K562 (cell line): ENCODE results near the gene DRD2. TPM values are rescaled to one million over a fixed set of nuclear protein-coding genes. Genes with fewer than 3 reads are reported as not detected.

ENCODE experiments used
- ATAC-seq: fragments of 200-7000 bp; cut with Tn5 transposase; 3 replicates; pipeline ENCODE4 v1.9.1; 2020; ENCODE audit warnings: moderate library complexity
- BruUV-seq: library from RNA; stranded (reverse); fragments of 400-500 nt; replicated peaks from 2 replicates; lab custom pipeline; 2021; lab: Mats Ljungman, UMichigan
- CTCF ChIA-PET: fragments of 300-600 bp; formaldehyde crosslinking; extraction: SDS; loops from one replicate; lab custom pipeline; 2021; ENCODE audit warnings: low intra/inter-chr PET ratio; lab: Yijun Ruan, JAX
- POLR2A ChIA-PET: fragments of 300-600, 350-650 bp; sonication (Branson Sonifier 250); formaldehyde crosslinking; extraction: SDS; loops from one replicate; lab custom pipeline; 2021; ENCODE audit warnings: antibody characterized with exemption, inconsistent platforms; lab: Yijun Ruan, JAX
- DNase-seq, 4 experiments: peaks; one replicate each; pipeline versions ENCODE4 v3.0.0 to v3.0.0-alpha.2; 2011 to 2018; ENCODE audit warnings: low spot score in 3 of 4, mixed read lengths in 3 of 4; ENCODE audit errors: extremely low read depth in 1 of 4
- FAIRE-seq: peaks from 2 replicates; lab custom pipeline; 2011; peaks lifted over from hg19 to GRCh38; lab: Jason Lieb, UNC
- H2AFZ ChIP-seq: 2 replicates; pipeline ENCODE4 v1.6.0; 2011; ENCODE audit warnings: low read depth, low read length, control low read depth, inconsistent platforms
- H3K27ac ChIP-seq: fragments of 200-600 bp; 3 replicates; pipeline ENCODE4 v1.8.0; 2011; ENCODE audit warnings: low read depth, mild to moderate bottlenecking, control low read depth, inconsistent platforms, low read length, moderate library complexity, mixed read lengths; ENCODE audit errors: extremely low read depth
- H3K27me3 ChIP-seq, 2 experiments: fragments of 300-600 bp in 1 of 2; 2 replicates in 1 of 2; 3 replicates in 1 of 2; pipeline versions ENCODE4 v1.6.0 to v1.8.0; 2011; ENCODE audit warnings: inconsistent platforms in 2 of 2, low read length in 2 of 2, mild to moderate bottlenecking in 1 of 2, mixed read lengths in 1 of 2, moderate library complexity in 1 of 2; ENCODE audit not compliant: control insufficient read depth in 2 of 2, insufficient read depth in 2 of 2
- H3K36me3 ChIP-seq: fragments of 300-600 bp; 3 replicates; pipeline ENCODE4 v1.8.0; 2011; ENCODE audit warnings: mild to moderate bottlenecking, low read length, inconsistent platforms; ENCODE audit not compliant: control insufficient read depth, insufficient read depth
- H3K4me1 ChIP-seq, 2 experiments: fragments of 200-600 bp in 1 of 2; replicated peaks in 1 of 2; 2 replicates in 1 of 2; 3 replicates in 1 of 2; pipeline versions ENCODE4 v1.5.1 to v1.8.0; 2011; ENCODE audit warnings: inconsistent platforms in 2 of 2, low read length in 2 of 2, mild to moderate bottlenecking in 1 of 2, mixed read lengths in 1 of 2, moderate library complexity in 1 of 2; ENCODE audit not compliant: control insufficient read depth in 2 of 2, insufficient read depth in 2 of 2
- H3K4me2 ChIP-seq: 2 replicates; pipeline ENCODE4 v1.6.1; 2011; ENCODE audit warnings: low read length, control low read depth, inconsistent platforms, mixed read lengths; ENCODE audit not compliant: insufficient read depth
- H3K4me3 ChIP-seq: fragments of 200-600 bp; sonication (generic), shearing (Covaris generic); 2 replicates; pipeline ENCODE4 v1.5.1; 2016; ENCODE audit warnings: control low read depth, inconsistent platforms
- H3K79me2 ChIP-seq: fragments of 200-600 bp; 3 replicates; pipeline ENCODE4 v1.8.0; 2011; ENCODE audit warnings: low read length, inconsistent platforms; ENCODE audit not compliant: control insufficient read depth, insufficient read depth
- H3K9ac ChIP-seq, 2 experiments: 2 replicates each; pipeline versions ENCODE4 v1.6.0 to v1.6.1; 2011; ENCODE audit warnings: low read depth in 2 of 2, low read length in 2 of 2, control low read depth in 1 of 2, inconsistent platforms in 1 of 2, mild to moderate bottlenecking in 1 of 2, mixed read lengths in 1 of 2; ENCODE audit not compliant: insufficient read depth in 1 of 2
- H3K9me1 ChIP-seq: one replicate; pipeline ENCODE4 v1.6.0; 2011; ENCODE audit warnings: inconsistent platforms, mild to moderate bottlenecking, low read length, moderate library complexity; ENCODE audit not compliant: control insufficient read depth, insufficient read depth
- H3K9me3 ChIP-seq: replicated peaks from 2 replicates; pipeline ENCODE4 v1.5.1; 2011; ENCODE audit warnings: low read depth, low read length, inconsistent platforms; ENCODE audit not compliant: control insufficient read depth, insufficient read depth
- H4K20me1 ChIP-seq: replicated peaks from 2 replicates; pipeline ENCODE4 v1.6.1; 2011; ENCODE audit warnings: low read length, inconsistent platforms, mixed read lengths; ENCODE audit not compliant: control insufficient read depth, insufficient read depth
- CREB1 ChIP-seq, 2 experiments: sonication (generic) in 1 of 2; formaldehyde crosslinking in 1 of 2; IDR thresholded peaks; 2 replicates each; pipeline versions ENCODE4 v1.6.1 to v1.8.0; 2012 to 2022; ENCODE audit warnings: inconsistent platforms in 1 of 2, mild to moderate bottlenecking in 1 of 2, missing genetic modification reagents in 1 of 2, moderate library complexity in 1 of 2
- CTCFL ChIP-seq: IDR thresholded peaks from 2 replicates; pipeline ENCODE4 v1.6.1; 2011; ENCODE audit warnings: borderline replicate concordance, low read depth, mild to moderate bottlenecking, moderate library complexity, low read length; ENCODE audit not compliant: insufficient read depth, poor library complexity, severe bottlenecking
- KLF13 ChIP-seq: fragments of 450-650 bp; IDR thresholded peaks from 2 replicates; pipeline ENCODE4 v1.6.1; 2016; ENCODE audit warnings: missing genetic modification characterization, low read depth, mild to moderate bottlenecking, missing compliant biosample characterization, moderate library complexity, borderline replicate concordance
- PPARD ChIP-seq: fragments of 250-450 bp; sonication (Bioruptor Pico); IDR thresholded peaks from 2 replicates; pipeline ENCODE4 v1.8.0; 2022; ENCODE audit warnings: inconsistent platforms, mild to moderate bottlenecking, moderate library complexity
- SMARCC2 ChIP-seq: fragments of 450-650 bp; IDR thresholded peaks from 2 replicates; pipeline ENCODE4 v1.6.1; 2017; ENCODE audit warnings: antibody characterized with exemption, moderate library complexity, mild to moderate bottlenecking, low read depth
- TRIM24 ChIP-seq, 2 experiments: fragments of 450-650 bp; IDR thresholded peaks; 2 replicates each; pipeline ENCODE4 v1.6.1; 2016
- ZC3H11A ChIP-seq: IDR thresholded peaks from 2 replicates; pipeline ENCODE4 v1.6.1; 2012; ENCODE audit warnings: low read depth, low read length, improper control_type of control experiment
- ZNF143 ChIP-seq: sonication (generic); formaldehyde crosslinking; IDR thresholded peaks from 2 replicates; pipeline ENCODE4 v1.9.0; 2022; ENCODE audit warnings: mild to moderate bottlenecking, missing genetic modification reagents
- ZNF280A ChIP-seq: fragments of 450-650 bp; IDR thresholded peaks from 2 replicates; pipeline ENCODE4 v1.6.1; 2018; ENCODE audit warnings: mild to moderate bottlenecking, low read depth; ENCODE audit not compliant: partially characterized antibody
- ZNF586 ChIP-seq: fragments of 450-650 bp; formaldehyde crosslinking; conservative IDR thresholded peaks from 2 replicates; pipeline ENCODE4 v1.4.0; 2020; ENCODE audit warnings: mild to moderate bottlenecking, moderate library complexity
- WGBS: fragments of 100-300 bp; shearing (Covaris generic); methylation state at CpG from one replicate; pipeline ENCODE4 v1.1.6; 2016; ENCODE audit warnings: low coverage, mixed read lengths; ENCODE audit not compliant: insufficient coverage; ENCODE audit errors: missing lambda C conversion rate; 5-methylcytosine and 5-hydroxymethylcytosine counted together
- in situ Hi-C: fragments of 300-500 bp; cut with MboI; formaldehyde crosslinking; loops from 4 replicates; pipeline ENCODE4 v1.15.0; 2018; ENCODE audit warnings: inconsistent platforms, mixed read lengths
- intact Hi-C: fragments of 100-400 bp; cut with micrococcal nuclease; formaldehyde crosslinking; loops from 2 replicates; pipeline ENCODE4 v1.14.2; 2022
- polyA plus RNA-seq, 8 experiments: library from polyadenylated mRNA; depleted of rRNA in 4 of 8; stranded (reverse) in 5 of 8; unstranded in 3 of 8; fragments of >200 nt; fragmentation: Nextera tagmentation in 2 of 8; fragmentation: Illumina TruSeq in 1 of 8; extraction: Ambion mirVana in 2 of 8; extraction: Trizol in 1 of 8; gene quantifications; 2 replicates each; pipeline versions ENCODE4 v1.2.1 to v1.2.3, GENCODE V29; 2011 to 2014; ENCODE audit warnings: inconsistent platforms in 1 of 8, missing spikeins in 1 of 8
- total RNA-seq, 7 experiments: library from RNA; depleted of rRNA in 6 of 7; stranded (reverse); fragments of >200 nt in 6 of 7; fragmentation: Illumina TruSeq in 2 of 7; extraction: Trizol in 2 of 7; gene quantifications; 2 replicates each; pipeline versions ENCODE4 v1.2.1 to v1.2.3, GENCODE V29; 2011 to 2021; ENCODE audit warnings: low replicate concordance in 1 of 7
- TF ChIP-seq, protein P1 (sequence below): sonication (generic); IDR thresholded peaks from 2 replicates; pipeline ENCODE4 v1.6.1; 2016

DRD2 gene
- total and polyA plus RNA-seq, 9 of the 15 experiments (the other 6 are each of a cell fraction or from before 2014, with no cell fraction given) = not detected

GRCh38 chr11:113408887-113409286, 66.3 kb downstream of the DRD2 start (continued):
- TF ChIP-seq CREB1 (IDR thresholded peaks at IDR 0.05) = no peak
- no peak for TF ChIP-seq CREB1 (CRISPR knock-in tag; IDR thresholded peaks at IDR 0.05)
- TF ChIP-seq ZC3H11A = no peak
- TF ChIP-seq, protein P1, sequence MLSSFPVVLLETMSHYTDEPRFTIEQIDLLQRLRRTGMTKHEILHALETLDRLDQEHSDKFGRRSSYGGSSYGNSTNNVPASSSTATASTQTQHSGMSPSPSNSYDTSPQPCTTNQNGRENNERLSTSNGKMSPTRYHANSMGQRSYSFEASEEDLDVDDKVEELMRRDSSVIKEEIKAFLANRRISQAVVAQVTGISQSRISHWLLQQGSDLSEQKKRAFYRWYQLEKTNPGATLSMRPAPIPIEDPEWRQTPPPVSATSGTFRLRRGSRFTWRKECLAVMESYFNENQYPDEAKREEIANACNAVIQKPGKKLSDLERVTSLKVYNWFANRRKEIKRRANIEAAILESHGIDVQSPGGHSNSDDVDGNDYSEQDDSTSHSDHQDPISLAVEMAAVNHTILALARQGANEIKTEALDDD = no peak
- no peak for TF ChIP-seq SMARCC2
- TF ChIP-seq, all 486 proteins: peak for 0

DNA sequence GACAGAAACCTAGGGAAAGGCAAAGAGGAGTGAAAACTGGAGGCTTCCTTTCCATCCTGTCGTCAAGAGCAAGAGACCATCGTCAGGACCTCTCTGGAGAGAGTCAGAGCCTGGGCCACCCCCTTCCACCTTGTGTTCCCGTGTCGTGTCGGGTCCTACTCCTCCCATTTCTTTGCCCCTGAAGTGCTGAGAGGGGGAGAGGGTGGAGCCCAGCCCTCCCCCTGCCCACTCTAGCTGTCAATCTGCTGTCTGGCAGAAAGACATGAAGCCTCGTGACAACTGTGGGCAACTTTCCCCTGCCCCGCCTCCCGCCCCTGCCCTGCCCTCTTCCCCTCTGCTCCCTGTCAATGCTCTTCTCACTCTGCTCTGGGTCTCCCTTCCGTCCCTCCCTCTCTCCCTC, 67.0 kb downstream of the DRD2 start:
- ATAC-seq (no peak), DNase-seq (no peak), FAIRE-seq (no peak)
- Histone ChIP-seq H3K9ac (no peak overlapping the region), H3K27ac (no peak overlapping the region), H3K9me1 (no peaks in the 10 kb centered on the region), H3K9me3 (no peaks in the 10 kb centered on the region), H3K4me2 (no peak overlapping the region), H3K79me2 (no peaks in the 10 kb centered on the region), H3K4me3 (no peak overlapping the region), H3K4me1 (no peaks in the 10 kb centered on the region), H3K36me3 (no peaks in the 10 kb centered on the region), H2AFZ (no peak overlapping the region), H4K20me1 (peaks cover 7% of the 10 kb centered on the region; the same call in 1 of the 2 replicates), H3K27me3 (peaks cover 0 to 64% of the 10 kb centered on the region in 2 experiments; a peak in 3 of 5 replicates)
- POLR2A ChIA-PET = no interaction called here
- in situ Hi-C loops = no loop called here
- intact Hi-C loops = no loop called here
- 2% methylated on average over 6 of the region's 9 CpGs for WGBS
- CTCF ChIA-PET = no interaction called here
- TF ChIP-seq ZNF586 (CRISPR knock-in tag) (no peak), ZNF143 (no peak), ZNF280A (no peak), CTCFL (no peak), TRIM24 (IDR thresholded peaks at IDR 0.05) (no peak), PPARD (CRISPR knock-in tag) (no peak), KLF13 (tag) (no peak)
- BruUV-seq = no TSS peak
